ENCODE measurements around the gene SND1.

- TF ChIP-seq POLR2A (IDR thresholded peaks at IDR 0.05; ENCODE audit: low read depth, low read length) (no peak), TAF1 (IDR thresholded peaks at IDR 0.05; ENCODE audit: borderline replicate concordance, low read depth, low read length) (no peak)
Measured at GRCh38 chr7:127813991-127814541, 162.1 kb downstream of the SND1 start.

All from GM12892 (cell line).